CD4-positive, alpha-beta T cell (primary cell): ENCODE data around the gene NTM. TPM values are rescaled to one million over a fixed set of nuclear protein-coding genes. Genes with fewer than 3 reads are reported as not detected.

Experiments
- ATAC-seq: fragments of 200-7000 bp; cut with Tn5 transposase; one replicate; pipeline ENCODE4 v1.10.0; 2022; ENCODE audit warnings: mild to moderate bottlenecking; ENCODE audit not compliant: poor library complexity
- CTCF ChIA-PET: fragments of 350-600 bp; sonication (Branson Sonifier 250); formaldehyde crosslinking; loops from one replicate; lab custom pipeline; 2021; ENCODE audit warnings: antibody characterized with exemption, inconsistent platforms; lab: Charles Lee
- POLR2A ChIA-PET: fragments of 350-600 bp; sonication (Branson Sonifier 250); formaldehyde crosslinking; loops from one replicate; lab custom pipeline; 2021; ENCODE audit warnings: antibody characterized with exemption, inconsistent platforms; lab: Charles Lee
- DNase-seq, 14 experiments: peaks; one replicate each; pipeline ENCODE4 v3.0.0-alpha.2; 2013 to 2020; ENCODE audit warnings: mixed read lengths in 2 of 14
- H3K27ac ChIP-seq, 2 donors: one replicate each; pipeline versions ENCODE4 v1.5.1 to v1.7.0; 2013; ENCODE audit warnings: low read length in 2 of 2, low read depth in 1 of 2, mild to moderate bottlenecking in 1 of 2
- H3K27me3 ChIP-seq, 2 experiments: 1 replicate in 1 of 2; 2 replicates in 1 of 2; pipeline versions ENCODE4 v1.6.1 to v1.7.0; 2013; ENCODE audit warnings: low read length in 2 of 2, control low read depth in 1 of 2, mild to moderate bottlenecking in 1 of 2, moderate library complexity in 1 of 2; ENCODE audit not compliant: insufficient read depth in 2 of 2, control insufficient read depth in 1 of 2
- H3K36me3 ChIP-seq: one replicate; pipeline ENCODE4 v1.6.1; 2013; ENCODE audit warnings: low read length, control low read depth; ENCODE audit not compliant: insufficient read depth
- H3K4me1 ChIP-seq: one replicate; pipeline ENCODE4 v1.6.1; 2013; ENCODE audit warnings: low read length, control low read depth; ENCODE audit not compliant: insufficient read depth
- H3K4me3 ChIP-seq: one replicate; pipeline ENCODE4 v1.5.1; 2013; ENCODE audit warnings: mild to moderate bottlenecking, low read length, moderate library complexity
- H3K9me3 ChIP-seq, 2 experiments: 1 replicate in 1 of 2; 2 replicates in 1 of 2; pipeline versions ENCODE4 v1.6.1 to v1.7.0; 2013; ENCODE audit warnings: low read length in 2 of 2, mild to moderate bottlenecking in 2 of 2, control low read depth in 1 of 2, moderate library complexity in 1 of 2; ENCODE audit not compliant: control insufficient read depth in 1 of 2, insufficient read depth in 1 of 2
- H3K27ac Mint-ChIP-seq: one replicate; pipeline ENCODE4 v1.8.0; 2020; ENCODE audit warnings: mixed read lengths
- H3K27me3 Mint-ChIP-seq: one replicate; pipeline ENCODE4 v1.8.0; 2021; ENCODE audit warnings: mixed read lengths
- H3K36me3 Mint-ChIP-seq: one replicate; pipeline ENCODE4 v1.8.0; 2021; ENCODE audit warnings: low read depth, mixed read lengths
- H3K4me1 Mint-ChIP-seq: one replicate; pipeline ENCODE4 v1.8.0; 2021; ENCODE audit warnings: low read depth, mixed read lengths
- H3K4me3 Mint-ChIP-seq: one replicate; pipeline ENCODE4 v1.8.0; 2020; ENCODE audit warnings: mild to moderate bottlenecking, mixed read lengths
- H3K9me3 Mint-ChIP-seq: one replicate; pipeline ENCODE4 v1.8.0; 2020; ENCODE audit warnings: mixed read lengths
- intact Hi-C, 2 experiments: fragments of 100-400 bp; cut with DNase I in 1 of 2; cut with micrococcal nuclease in 1 of 2; formaldehyde crosslinking; loops; one replicate each; pipeline versions ENCODE4 v1.15.1 to v1.9.0; 2023 to 2025; cut with DNase I, micrococcal nuclease
- total RNA-seq, 174 experiments: library from RNA in 2 of 174; stranded (reverse) in 2 of 174; gene quantifications; one replicate each; pipeline ENCODE4 v1.2.3 and lab custom pipeline; 2021 to 2026
- TF ChIP-seq, protein P1 (sequence below): fragments of 200-600 bp; IDR thresholded peaks from one replicate; pipeline ENCODE4 v1.8.0; 2022; ENCODE audit warnings: antibody characterized with exemption, mild to moderate bottlenecking

NTM gene
- total RNA-seq, 2 experiments from 2014 or later: not detected

- Histone ChIP-seq H3K9me3 (peaks cover 0 to 6% of the 10 kb centered on the region in 2 experiments), H3K27ac (no peak overlapping the region), H3K27me3 (no peaks in the 10 kb centered on the region), H3K36me3 (no peaks in the 10 kb centered on the region), H3K4me1 (no peaks in the 10 kb centered on the region), H3K4me3 (no peak overlapping the region)
- no peaks in the 10 kb centered on the region for H3K9me3 Mint-ChIP-seq
- DNase-seq (no peak), ATAC-seq (no peak)
- H3K27ac Mint-ChIP-seq: no peak overlapping the region
- H3K4me1 Mint-ChIP-seq: no peaks in the 10 kb centered on the region
- H3K4me3 Mint-ChIP-seq: no peak overlapping the region
- POLR2A ChIA-PET: no interaction called here
- TF ChIP-seq, protein P1, sequence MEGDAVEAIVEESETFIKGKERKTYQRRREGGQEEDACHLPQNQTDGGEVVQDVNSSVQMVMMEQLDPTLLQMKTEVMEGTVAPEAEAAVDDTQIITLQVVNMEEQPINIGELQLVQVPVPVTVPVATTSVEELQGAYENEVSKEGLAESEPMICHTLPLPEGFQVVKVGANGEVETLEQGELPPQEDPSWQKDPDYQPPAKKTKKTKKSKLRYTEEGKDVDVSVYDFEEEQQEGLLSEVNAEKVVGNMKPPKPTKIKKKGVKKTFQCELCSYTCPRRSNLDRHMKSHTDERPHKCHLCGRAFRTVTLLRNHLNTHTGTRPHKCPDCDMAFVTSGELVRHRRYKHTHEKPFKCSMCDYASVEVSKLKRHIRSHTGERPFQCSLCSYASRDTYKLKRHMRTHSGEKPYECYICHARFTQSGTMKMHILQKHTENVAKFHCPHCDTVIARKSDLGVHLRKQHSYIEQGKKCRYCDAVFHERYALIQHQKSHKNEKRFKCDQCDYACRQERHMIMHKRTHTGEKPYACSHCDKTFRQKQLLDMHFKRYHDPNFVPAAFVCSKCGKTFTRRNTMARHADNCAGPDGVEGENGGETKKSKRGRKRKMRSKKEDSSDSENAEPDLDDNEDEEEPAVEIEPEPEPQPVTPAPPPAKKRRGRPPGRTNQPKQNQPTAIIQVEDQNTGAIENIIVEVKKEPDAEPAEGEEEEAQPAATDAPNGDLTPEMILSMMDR: no peak
- H3K36me3 Mint-ChIP-seq: no peaks in the 10 kb centered on the region
- intact Hi-C loops: no loop called here
- no peaks in the 10 kb centered on the region for H3K27me3 Mint-ChIP-seq
- CTCF ChIA-PET: no interaction called here
These were observed 518.7 kb downstream of the NTM start for GRCh38 chr11:131889146-131889577.

GRCh38 chr11:131889760-131890581 lies 519.6 kb downstream of the NTM start:
- Mint-ChIP-seq H3K27me3 (no peaks in the 10 kb centered on the region), H3K9me3 (no peaks in the 10 kb centered on the region), H3K27ac (no peak overlapping the region), H3K4me1 (no peaks in the 10 kb centered on the region), H3K4me3 (no peak overlapping the region), H3K36me3 (no peaks in the 10 kb centered on the region)
- CTCF ChIA-PET: no interaction called here
- no peak overlapping the region for H3K27ac ChIP-seq
- peaks cover 0 to 6% of the 10 kb centered on the region in 2 experiments for H3K9me3 ChIP-seq
- ATAC-seq: no peak
- intact Hi-C loops: no loop called here
- H3K4me1 ChIP-seq: no peaks in the 10 kb centered on the region
- no peak overlapping the region for H3K4me3 ChIP-seq
- H3K27me3 ChIP-seq: no peaks in the 10 kb centered on the region
- POLR2A ChIA-PET: no interaction called here
- DNase-seq: no peak
- TF ChIP-seq, protein P1: no peak
- no peaks in the 10 kb centered on the region for H3K36me3 ChIP-seq

DNA sequence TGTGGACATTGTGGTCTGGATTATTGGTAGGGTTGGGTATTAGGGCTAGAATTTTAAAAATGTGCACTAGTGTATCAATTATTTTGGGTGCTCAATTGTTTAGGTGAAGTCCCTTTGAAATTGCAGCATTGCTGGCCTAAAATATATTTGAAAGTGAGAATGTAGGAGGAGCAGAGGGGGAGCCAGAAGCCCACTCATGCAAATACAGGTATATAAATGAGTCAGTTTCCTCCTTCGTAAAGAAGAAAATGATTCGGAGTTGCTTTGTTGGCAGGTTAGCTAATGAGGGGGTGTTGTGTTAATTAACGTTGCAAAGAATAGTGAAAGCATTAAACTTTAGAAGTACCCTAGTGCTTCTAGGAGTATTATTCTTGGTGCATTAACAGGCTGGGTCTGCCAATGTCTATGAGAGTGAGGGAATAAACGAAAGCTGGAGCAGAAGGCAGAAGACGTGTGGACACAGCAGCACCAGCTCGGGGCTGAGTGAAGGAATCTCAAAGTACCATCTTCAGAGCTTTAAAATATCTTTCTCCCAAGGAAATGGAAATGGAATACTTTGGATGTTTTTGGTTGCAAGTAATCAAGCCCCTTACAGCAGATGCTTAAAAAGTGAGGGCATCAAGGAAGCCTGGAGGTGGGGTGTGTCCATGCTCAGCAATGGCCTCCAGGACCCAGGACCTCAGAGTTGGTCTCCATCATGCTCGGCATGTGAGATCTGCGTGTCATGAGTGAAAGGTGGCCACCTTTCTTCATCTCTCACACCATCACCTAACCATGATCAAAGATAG lies 522.9 kb downstream of the NTM start:
- H3K4me3 Mint-ChIP-seq: no peak overlapping the region
- Histone ChIP-seq H3K27me3 (no peaks in the 10 kb centered on the region), H3K4me3 (no peak overlapping the region), H3K27ac (no peak overlapping the region), H3K36me3 (no peaks in the 10 kb centered on the region), H3K4me1 (no peaks in the 10 kb centered on the region), H3K9me3 (peaks cover 0 to 4% of the 10 kb centered on the region in 2 experiments)
- TF ChIP-seq, protein P1: no peak
- H3K36me3 Mint-ChIP-seq: no peaks in the 10 kb centered on the region
- H3K27me3 Mint-ChIP-seq: no peaks in the 10 kb centered on the region
- no peaks in the 10 kb centered on the region for H3K9me3 Mint-ChIP-seq
- ChIA-PET POLR2A (no interaction called here), CTCF (no interaction called here)
- ATAC-seq: no peak
- no peak for DNase-seq
- H3K4me1 Mint-ChIP-seq: no peaks in the 10 kb centered on the region
- H3K27ac Mint-ChIP-seq: no peak overlapping the region
- intact Hi-C loops: no loop called here
